ENCODE data around the gene ZNF821.

GRCh38 chr16:71859762-71860521 lies 24.0 kb downstream of the ZNF821 start:
- TF ChIP-seq EZH2 (optimal IDR thresholded peaks at IDR 0.05; ENCODE audit: low read depth, low read length) (no peak), CTCF (IDR thresholded peaks at IDR 0.05; ENCODE audit: low read length) (no peak), EZH2phosphoT487 (IDR thresholded peaks at IDR 0.05; ENCODE audit: low read length) (no peak)
